ENCODE data around the gene UBASH3A.

Gene UBASH3A

GRCh38 chr21:42387843-42388340 is 15.8 kb upstream of the UBASH3A start:
- Histone ChIP-seq H3K36me3 (ENCODE audit: control insufficient read depth, insufficient read depth, low read length) (no peaks in the 10 kb centered on the region), H3K27me3 (ENCODE audit: control insufficient read depth, insufficient read depth, low read length) (no peaks in the 10 kb centered on the region), H3K9ac (ENCODE audit: low read length) (no peak overlapping the region), H3K4me1 (ENCODE audit: control insufficient read depth, insufficient read depth, low read length) (no peaks in the 10 kb centered on the region), H3K27ac (ENCODE audit: low read depth, low read length) (no peak overlapping the region), H3K4me3 (ENCODE audit: low read length) (no peak overlapping the region)

- H3K4me1 ChIP-seq (ENCODE audit: control insufficient read depth, insufficient read depth, low read length) = no peaks in the 10 kb centered on the region
- no peak overlapping the region for H3K27ac ChIP-seq (ENCODE audit: low read depth, low read length)
- H3K36me3 ChIP-seq (ENCODE audit: control insufficient read depth, insufficient read depth, low read length) = no peaks in the 10 kb centered on the region
- no peak overlapping the region for H3K4me3 ChIP-seq (ENCODE audit: low read length)
- no peak overlapping the region for H3K9ac ChIP-seq (ENCODE audit: low read length)
- no peaks in the 10 kb centered on the region for H3K27me3 ChIP-seq (ENCODE audit: control insufficient read depth, insufficient read depth, low read length)
These were observed 14.8 kb upstream of the UBASH3A start for GRCh38 chr21:42388740-42389448.

GRCh38 chr21:42389449-42389835 is 14.3 kb upstream of the UBASH3A start:
- Histone ChIP-seq H3K36me3 (ENCODE audit: control insufficient read depth, insufficient read depth, low read length) (no peaks in the 10 kb centered on the region), H3K4me1 (ENCODE audit: control insufficient read depth, insufficient read depth, low read length) (no peaks in the 10 kb centered on the region), H3K4me3 (ENCODE audit: low read length) (no peak overlapping the region), H3K27me3 (ENCODE audit: control insufficient read depth, insufficient read depth, low read length) (no peaks in the 10 kb centered on the region), H3K27ac (ENCODE audit: low read depth, low read length) (no peak overlapping the region), H3K9ac (ENCODE audit: low read length) (no peak overlapping the region)

GRCh38 chr21:42390193-42390592 is 13.5 kb upstream of the UBASH3A start:
- no peaks in the 10 kb centered on the region for H3K4me1 ChIP-seq (ENCODE audit: control insufficient read depth, insufficient read depth, low read length)
- no peak overlapping the region for H3K4me3 ChIP-seq (ENCODE audit: low read length)
- H3K9ac ChIP-seq (ENCODE audit: low read length) = no peak overlapping the region
- H3K27me3 ChIP-seq (ENCODE audit: control insufficient read depth, insufficient read depth, low read length) = no peaks in the 10 kb centered on the region
- H3K36me3 ChIP-seq (ENCODE audit: control insufficient read depth, insufficient read depth, low read length) = no peaks in the 10 kb centered on the region
- no peak overlapping the region for H3K27ac ChIP-seq (ENCODE audit: low read depth, low read length)

- Histone ChIP-seq H3K36me3 (ENCODE audit: control insufficient read depth, insufficient read depth, low read length) (no peaks in the 10 kb centered on the region), H3K9ac (ENCODE audit: low read length) (no peak overlapping the region), H3K27ac (ENCODE audit: low read depth, low read length) (no peak overlapping the region), H3K4me3 (ENCODE audit: low read length) (no peak overlapping the region), H3K4me1 (ENCODE audit: control insufficient read depth, insufficient read depth, low read length) (no peaks in the 10 kb centered on the region), H3K27me3 (ENCODE audit: control insufficient read depth, insufficient read depth, low read length) (no peaks in the 10 kb centered on the region)
These were observed 13.0 kb upstream of the UBASH3A start for GRCh38 chr21:42390696-42391095.

- Histone ChIP-seq H3K4me1 (ENCODE audit: control insufficient read depth, insufficient read depth, low read length) (no peaks in the 10 kb centered on the region), H3K27me3 (ENCODE audit: control insufficient read depth, insufficient read depth, low read length) (no peaks in the 10 kb centered on the region), H3K9ac (ENCODE audit: low read length) (no peak overlapping the region)
These were observed 12.4 kb upstream of the UBASH3A start for GRCh38 chr21:42391297-42391696.

GRCh38 chr21:42392731-42393442 is 10.8 kb upstream of the UBASH3A start:
- Histone ChIP-seq H3K36me3 (ENCODE audit: control insufficient read depth, insufficient read depth, low read length) (no peaks in the 10 kb centered on the region), H3K4me3 (ENCODE audit: low read length) (no peak overlapping the region)

More at GRCh38 chr21:42391297-42391696, 12.4 kb upstream of the UBASH3A start:
- Histone ChIP-seq H3K27ac (ENCODE audit: low read depth, low read length) (no peak overlapping the region), H3K4me3 (ENCODE audit: low read length) (no peak overlapping the region), H3K36me3 (ENCODE audit: control insufficient read depth, insufficient read depth, low read length) (no peaks in the 10 kb centered on the region)

GRCh38 chr21:42393443-42393950 is 10.2 kb upstream of the UBASH3A start:
- Histone ChIP-seq H3K4me3 (ENCODE audit: low read length) (no peak overlapping the region), H3K36me3 (ENCODE audit: control insufficient read depth, insufficient read depth, low read length) (no peaks in the 10 kb centered on the region), H3K9ac (ENCODE audit: low read length) (no peak overlapping the region), H3K27me3 (ENCODE audit: control insufficient read depth, insufficient read depth, low read length) (no peaks in the 10 kb centered on the region), H3K4me1 (ENCODE audit: control insufficient read depth, insufficient read depth, low read length) (no peaks in the 10 kb centered on the region), H3K27ac (ENCODE audit: low read depth, low read length) (no peak overlapping the region)

More at GRCh38 chr21:42392731-42393442, 10.8 kb upstream of the UBASH3A start:
- no peaks in the 10 kb centered on the region for H3K27me3 ChIP-seq (ENCODE audit: control insufficient read depth, insufficient read depth, low read length)
- no peak overlapping the region for H3K9ac ChIP-seq (ENCODE audit: low read length)
- H3K4me1 ChIP-seq (ENCODE audit: control insufficient read depth, insufficient read depth, low read length) = no peaks in the 10 kb centered on the region
- no peak overlapping the region for H3K27ac ChIP-seq (ENCODE audit: low read depth, low read length)

GRCh38 chr21:42395302-42395701 is 8.4 kb upstream of the UBASH3A start:
- H3K36me3 ChIP-seq (ENCODE audit: control insufficient read depth, insufficient read depth, low read length) = no peaks in the 10 kb centered on the region
- no peaks in the 10 kb centered on the region for H3K4me1 ChIP-seq (ENCODE audit: control insufficient read depth, insufficient read depth, low read length)
- H3K27ac ChIP-seq (ENCODE audit: low read depth, low read length) = no peak overlapping the region
- H3K9ac ChIP-seq (ENCODE audit: low read length) = no peak overlapping the region
- H3K27me3 ChIP-seq (ENCODE audit: control insufficient read depth, insufficient read depth, low read length) = no peaks in the 10 kb centered on the region
- H3K4me3 ChIP-seq (ENCODE audit: low read length) = no peak overlapping the region

GRCh38 chr21:42395905-42396651 is 7.6 kb upstream of the UBASH3A start, which contains the start of gene TMPRSS3:
Gene TMPRSS3 (minus strand): TSS chr21:42396052. CDS start chr21:42395417, 635 bp downstream.
- Histone ChIP-seq H3K27ac (ENCODE audit: low read depth, low read length) (no peak within 1 kb of the TSS), H3K4me1 (ENCODE audit: control insufficient read depth, insufficient read depth, low read length) (no peaks in the 10 kb centered on the region), H3K36me3 (ENCODE audit: control insufficient read depth, insufficient read depth, low read length) (no peaks in the 10 kb centered on the region), H3K4me3 (ENCODE audit: low read length) (no peak within 1 kb of the TSS), H3K27me3 (ENCODE audit: control insufficient read depth, insufficient read depth, low read length) (no peaks in the 10 kb centered on the region), H3K9ac (ENCODE audit: low read length) (no peak within 1 kb of the TSS)

GRCh38 chr21:42396799-42397745 is 6.6 kb upstream of the UBASH3A start:
- Histone ChIP-seq H3K4me3 (ENCODE audit: low read length) (no peak overlapping the region), H3K4me1 (ENCODE audit: control insufficient read depth, insufficient read depth, low read length) (no peaks in the 10 kb centered on the region), H3K9ac (ENCODE audit: low read length) (no peak overlapping the region), H3K27me3 (ENCODE audit: control insufficient read depth, insufficient read depth, low read length) (no peaks in the 10 kb centered on the region), H3K27ac (ENCODE audit: low read depth, low read length) (no peak overlapping the region), H3K36me3 (ENCODE audit: control insufficient read depth, insufficient read depth, low read length) (no peaks in the 10 kb centered on the region)

All from rectal smooth muscle tissue (tissue), 1 donor.